Uterine smooth muscle cell (primary cell): Measurements from ENCODE around the gene LYG2. TPM values are rescaled to one million over a fixed set of nuclear protein-coding genes. Genes with fewer than 3 reads are reported as not detected.

Source experiments
- total RNA-seq: library from RNA; depleted of rRNA; stranded (reverse); fragments of >200 nt; gene quantifications from 2 replicates; pipeline ENCODE4 v1.2.3, GENCODE V29; 2014

The LYG2 gene
- total RNA-seq: not detected in 2 replicates

GRCh38 chr2:99255491-99256318, at the start of gene LYG2:
Gene LYG2, minus strand, starts transcription at chr2:99255666. Its CDS starts 1,406 bp downstream, at chr2:99254260.

GRCh38 chr2:99301097-99301496, 45.6 kb upstream of the LYG2 start, which contains the start of gene LYG1:
Gene LYG1, minus strand, starts transcription at chr2:99301197. Its CDS starts 5,527 bp downstream, at chr2:99295670.

Other genes with a start within 250 kb of the LYG2 start
- not detected in 2 replicates for gene C2orf15, start 114.0 kb downstream of the LYG2 start, total RNA-seq
- 3.7 and 5.1 TPM in 2 replicates for gene TSGA10, start 100.7 kb downstream of the LYG2 start, total RNA-seq
- gene LIPT1, start 100.7 kb downstream of the LYG2 start, total RNA-seq: 5.4 and 7.4 TPM in 2 replicates
- gene MITD1, start 74.6 kb downstream of the LYG2 start, total RNA-seq: 32.1 and 40.6 TPM in 2 replicates
- 31.1 and 35.9 TPM in 2 replicates for gene MRPL30, start 74.5 kb downstream of the LYG2 start, total RNA-seq
- gene LYG1, start 45.5 kb upstream of the LYG2 start, total RNA-seq: 0.22 and 0.50 TPM in 2 replicates
- 73.5 and 93.4 TPM in 2 replicates for gene TXNDC9, start 80.7 kb upstream of the LYG2 start, total RNA-seq
- 28.1 and 37.7 TPM in 2 replicates for gene EIF5B, start 81.7 kb upstream of the LYG2 start, total RNA-seq
- 36.1 and 42.9 TPM in 2 replicates for gene REV1, start 234.4 kb upstream of the LYG2 start, total RNA-seq